SU-DHL-6 (cell line): ENCODE measurements around the gene DLG2.

ENCODE experiments used
- H2AFZ ChIP-seq: fragments of 200-600 bp; sonication (generic); 2 replicates; pipeline ENCODE4 v1.6.1; 2014; ENCODE audit warnings: low read depth, mild to moderate bottlenecking, moderate library complexity, mixed read lengths, antibody characterized with exemption, low read length; ENCODE audit not compliant: severe bottlenecking
- H3F3A ChIP-seq: fragments of 200-600 bp; shearing (Covaris generic); 2 replicates; pipeline ENCODE4 v1.6.0; 2016; ENCODE audit warnings: antibody characterized with exemption, mild to moderate bottlenecking; ENCODE audit not compliant: insufficient read depth
- H3K27ac ChIP-seq: fragments of 200-600 bp; sonication (generic); 2 replicates; pipeline ENCODE4 v1.5.1; 2016; ENCODE audit warnings: low read depth, mild to moderate bottlenecking, low read length, moderate library complexity, mixed read lengths
- H3K27me3 ChIP-seq: fragments of 200-600 bp; sonication (generic), shearing (Covaris generic); 2 replicates; pipeline ENCODE4 v1.6.0; 2014; ENCODE audit warnings: mild to moderate bottlenecking, low read length
- H3K36me3 ChIP-seq: fragments of 200-600 bp; sonication (generic); 2 replicates; pipeline ENCODE4 v1.6.1; 2014; ENCODE audit warnings: mild to moderate bottlenecking, low read length, mixed read lengths
- H3K4me2 ChIP-seq: fragments of 300-600, 200-600 bp; shearing (Covaris generic), sonication (generic); 2 replicates; pipeline ENCODE4 v1.6.0; 2014; ENCODE audit warnings: low read length, low read depth, mild to moderate bottlenecking; ENCODE audit not compliant: poor library complexity, severe bottlenecking
- H3K4me3 ChIP-seq: fragments of 200-600 bp; sonication (generic); 2 replicates; pipeline ENCODE4 v1.5.1; 2014; ENCODE audit warnings: antibody characterized with exemption, low read length, mild to moderate bottlenecking, mixed read lengths; ENCODE audit not compliant: insufficient read depth, poor library complexity, severe bottlenecking
- H3K79me2 ChIP-seq: fragments of 200-600 bp; sonication (generic); 2 replicates; pipeline ENCODE4 v1.6.1; 2014; ENCODE audit warnings: mild to moderate bottlenecking, low read length, moderate library complexity; ENCODE audit not compliant: insufficient read depth
- H3K9ac ChIP-seq: fragments of 200-600 bp; sonication (generic); 2 replicates; pipeline ENCODE4 v1.7.0; 2014; ENCODE audit warnings: mild to moderate bottlenecking, low read length
- H3K9me2 ChIP-seq: fragments of 200-600 bp; sonication (generic); replicated peaks from 2 replicates; pipeline ENCODE4 v1.6.1; 2014; ENCODE audit warnings: low read length; ENCODE audit not compliant: insufficient read depth
- H3K9me3 ChIP-seq: fragments of 200-600 bp; sonication (generic); 2 replicates; pipeline ENCODE4 v1.6.1; 2014; ENCODE audit warnings: low read length, mixed read lengths; ENCODE audit not compliant: insufficient read depth
- H4K20me1 ChIP-seq: fragments of 200-600 bp; sonication (generic); 2 replicates; pipeline ENCODE4 v1.6.1; 2014; ENCODE audit warnings: low read depth, mild to moderate bottlenecking, antibody characterized with exemption, low read length, moderate library complexity, mixed read lengths
- EZH2phosphoT487 ChIP-seq: fragments of 200-600 bp; sonication (generic), shearing (Covaris generic); conservative IDR thresholded peaks from 2 replicates; pipeline ENCODE4 v1.6.1; 2018; ENCODE audit warnings: mild to moderate bottlenecking, antibody characterized with exemption, low read length, moderate library complexity, mixed read lengths
- TF ChIP-seq, protein P1 (sequence below): fragments of 200-600 bp; sonication (generic); IDR thresholded peaks from one replicate; pipeline ENCODE4 v1.5.1; 2017; ENCODE audit warnings: antibody characterized with exemption, mild to moderate bottlenecking, low read length, moderate library complexity; ENCODE audit not compliant: insufficient read depth, poor library complexity, severe bottlenecking

The DLG2 gene

DNA sequence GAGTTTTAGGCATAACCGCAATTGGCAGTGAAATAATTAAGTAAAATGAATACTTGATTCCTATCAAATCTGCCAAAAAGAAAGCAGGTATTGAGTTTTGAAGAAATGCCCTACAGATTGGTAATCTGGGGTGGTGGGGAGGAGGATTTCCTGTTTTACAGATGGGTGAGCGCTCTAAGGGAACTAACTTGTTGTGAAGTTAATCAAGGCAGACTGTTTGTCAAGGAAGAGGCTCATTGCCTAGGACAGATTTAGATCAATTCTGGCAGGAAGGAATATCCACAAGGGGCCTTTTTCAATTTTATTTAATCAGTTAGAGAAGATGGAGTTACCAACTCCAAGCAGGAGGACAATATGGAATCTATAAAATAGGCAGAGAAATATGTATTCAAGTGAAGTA lies 2069.5 kb downstream of the DLG2 start:
- H3K27ac ChIP-seq: no peak overlapping the region
- no peaks in the 10 kb centered on the region for H4K20me1 ChIP-seq
- no peak overlapping the region for H3K4me2 ChIP-seq

DNA sequence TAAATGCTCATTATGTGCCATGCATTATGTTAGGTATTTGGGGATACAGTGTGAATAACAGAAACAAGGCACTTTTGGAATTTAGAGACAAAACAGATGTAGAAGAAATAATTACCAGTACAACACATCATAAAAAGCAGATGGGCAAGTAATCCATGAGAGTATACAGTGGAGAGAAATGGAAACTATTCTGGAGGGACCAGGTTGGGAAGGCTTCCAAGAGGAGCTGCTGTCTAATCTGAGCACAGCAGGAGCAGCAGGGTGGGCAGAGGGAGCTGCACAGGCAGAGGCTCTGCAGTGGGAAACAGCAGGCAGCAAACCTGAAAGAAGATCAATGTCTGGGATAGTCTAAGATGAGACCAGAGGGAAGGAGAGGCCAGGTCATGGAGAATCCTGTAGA lies 2072.3 kb downstream of the DLG2 start:
- no peaks in the 10 kb centered on the region for H3F3A ChIP-seq
- no peaks in the 10 kb centered on the region for H4K20me1 ChIP-seq
- H3K79me2 ChIP-seq: no peaks in the 10 kb centered on the region
- H3K27ac ChIP-seq: no peak overlapping the region
- no peak overlapping the region for H2AFZ ChIP-seq
- H3K27me3 ChIP-seq: no peaks in the 10 kb centered on the region
- H3K36me3 ChIP-seq: no peaks in the 10 kb centered on the region
- H3K9ac ChIP-seq: no peak overlapping the region
- no peaks in the 10 kb centered on the region for H3K9me3 ChIP-seq
- no peaks in the 10 kb centered on the region for H3K9me2 ChIP-seq
- no peak overlapping the region for H3K4me3 ChIP-seq
- H3K4me2 ChIP-seq: no peak overlapping the region
- TF ChIP-seq, protein P1, sequence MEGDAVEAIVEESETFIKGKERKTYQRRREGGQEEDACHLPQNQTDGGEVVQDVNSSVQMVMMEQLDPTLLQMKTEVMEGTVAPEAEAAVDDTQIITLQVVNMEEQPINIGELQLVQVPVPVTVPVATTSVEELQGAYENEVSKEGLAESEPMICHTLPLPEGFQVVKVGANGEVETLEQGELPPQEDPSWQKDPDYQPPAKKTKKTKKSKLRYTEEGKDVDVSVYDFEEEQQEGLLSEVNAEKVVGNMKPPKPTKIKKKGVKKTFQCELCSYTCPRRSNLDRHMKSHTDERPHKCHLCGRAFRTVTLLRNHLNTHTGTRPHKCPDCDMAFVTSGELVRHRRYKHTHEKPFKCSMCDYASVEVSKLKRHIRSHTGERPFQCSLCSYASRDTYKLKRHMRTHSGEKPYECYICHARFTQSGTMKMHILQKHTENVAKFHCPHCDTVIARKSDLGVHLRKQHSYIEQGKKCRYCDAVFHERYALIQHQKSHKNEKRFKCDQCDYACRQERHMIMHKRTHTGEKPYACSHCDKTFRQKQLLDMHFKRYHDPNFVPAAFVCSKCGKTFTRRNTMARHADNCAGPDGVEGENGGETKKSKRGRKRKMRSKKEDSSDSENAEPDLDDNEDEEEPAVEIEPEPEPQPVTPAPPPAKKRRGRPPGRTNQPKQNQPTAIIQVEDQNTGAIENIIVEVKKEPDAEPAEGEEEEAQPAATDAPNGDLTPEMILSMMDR: no peak
- no peak for TF ChIP-seq EZH2phosphoT487

More for the DNA sequence above, 2069.5 kb downstream of the DLG2 start:
- H3K79me2 ChIP-seq: no peaks in the 10 kb centered on the region
- H2AFZ ChIP-seq: no peak overlapping the region
- H3K36me3 ChIP-seq: no peaks in the 10 kb centered on the region
- no peaks in the 10 kb centered on the region for H3K27me3 ChIP-seq
- no peak overlapping the region for H3K4me3 ChIP-seq
- no peak overlapping the region for H3K9ac ChIP-seq
- no peaks in the 10 kb centered on the region for H3F3A ChIP-seq
- no peaks in the 10 kb centered on the region for H3K9me3 ChIP-seq
- TF ChIP-seq EZH2phosphoT487: no peak
- TF ChIP-seq, protein P1: no peak
- no peaks in the 10 kb centered on the region for H3K9me2 ChIP-seq

DNA sequence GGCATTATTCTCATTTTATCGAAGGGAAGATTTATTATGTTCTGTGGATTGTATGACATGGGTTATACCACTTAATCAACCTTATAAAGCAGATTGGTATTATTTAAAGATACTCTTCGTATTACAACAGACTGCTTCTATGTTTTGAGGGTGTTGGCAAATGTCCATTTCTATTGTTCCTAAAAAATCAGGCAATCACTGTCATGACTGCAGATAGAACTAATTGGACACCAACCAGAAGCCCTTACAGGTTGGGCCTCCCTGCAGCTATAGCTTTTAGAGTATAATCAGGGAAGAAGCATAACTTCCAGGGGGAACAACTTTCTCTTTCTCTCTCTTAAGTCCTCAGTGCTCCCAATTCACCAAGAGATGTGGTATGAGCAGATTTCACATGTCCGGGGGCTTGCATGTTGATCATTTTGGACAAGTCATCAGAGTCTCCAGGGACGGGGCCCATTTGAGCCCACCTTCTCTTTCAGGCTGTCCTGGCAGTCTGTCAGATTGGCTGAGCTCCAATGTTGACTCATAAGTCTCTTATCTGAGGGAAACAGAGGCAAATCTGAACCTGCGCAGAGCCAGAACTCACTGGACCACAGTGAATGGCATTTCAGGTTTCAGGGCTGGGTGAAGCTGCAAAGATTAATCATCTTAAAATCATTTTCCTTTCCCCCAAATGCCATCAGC lies 2077.0 kb downstream of the DLG2 start:
- no peaks in the 10 kb centered on the region for H3K36me3 ChIP-seq
- no peak overlapping the region for H3K9ac ChIP-seq
- H3K4me3 ChIP-seq: no peak overlapping the region
- no peak overlapping the region for H3K4me2 ChIP-seq
- H3K79me2 ChIP-seq: no peaks in the 10 kb centered on the region
- no peaks in the 10 kb centered on the region for H3K9me3 ChIP-seq
- no peak overlapping the region for H2AFZ ChIP-seq
- H3K27ac ChIP-seq: no peak overlapping the region
- no peaks in the 10 kb centered on the region for H4K20me1 ChIP-seq
- no peaks in the 10 kb centered on the region for H3F3A ChIP-seq
- H3K27me3 ChIP-seq: no peaks in the 10 kb centered on the region
- no peaks in the 10 kb centered on the region for H3K9me2 ChIP-seq
- TF ChIP-seq, protein P1: no peak
- no peak for TF ChIP-seq EZH2phosphoT487
